NCI-H69 (cell line): Measurements from ENCODE around the gene BEND4.

Experiments used
- DNase-seq: peaks from one replicate; lab custom pipeline; 2025; lab: John Stamatoyannopoulos, UW

Gene BEND4

GRCh38 chr4:42104521-42104920 is 47.9 kb downstream of the BEND4 start:
- DNase-seq: no peak

- DNase-seq: no peak
Observed at GRCh38 chr4:42101446-42101975, 50.9 kb downstream of the BEND4 start.

- DNase-seq: no peak
Observed at GRCh38 chr4:42088386-42088785, 64.1 kb downstream of the BEND4 start.

- DNase-seq: no peak
Observed at GRCh38 chr4:42083816-42084215, 68.6 kb downstream of the BEND4 start.

GRCh38 chr4:42080306-42080705 is 72.1 kb downstream of the BEND4 start:
- no peak for DNase-seq

GRCh38 chr4:42078184-42078801 is 74.2 kb downstream of the BEND4 start:
- DNase-seq: no peak

- no peak for DNase-seq
Observed at GRCh38 chr4:42074294-42074693, 78.2 kb downstream of the BEND4 start.

- no peak for DNase-seq
Observed at GRCh38 chr4:42070463-42070862, 82.0 kb downstream of the BEND4 start.

- DNase-seq: no peak
Observed at GRCh38 chr4:42067264-42067663, 85.2 kb downstream of the BEND4 start.

- DNase-seq: no peak
Observed at GRCh38 chr4:42066402-42066801, 86.1 kb downstream of the BEND4 start.
